Activated B cell treated with CpG ODN at 0.5 μM for 24 hours (primary cell): ENCODE data around the gene ARL10. TPM values are rescaled to one million over a fixed set of nuclear protein-coding genes. Genes with fewer than 3 reads are reported as not detected.
A peak's percentile ranks its signal among the peaks of the same experiment; 100 is the strongest.

ENCODE experiments used
- ATAC-seq: fragments of 200-7000 bp; cut with Tn5 transposase; one replicate; pipeline ENCODE4 v1.10.0; 2021; ENCODE audit warnings: low read depth, mild to moderate bottlenecking, moderate library complexity
- CTCF ChIA-PET: fragments of 350-600 bp; sonication (Branson Sonifier 250); formaldehyde crosslinking; loops from one replicate; lab custom pipeline; 2021; ENCODE audit warnings: antibody characterized with exemption; lab: Charles Lee
- POLR2A ChIA-PET: fragments of 350-600 bp; sonication (Branson Sonifier 250); formaldehyde crosslinking; loops from one replicate; lab custom pipeline; 2021; ENCODE audit warnings: antibody characterized with exemption; lab: Charles Lee
- DNase-seq: peaks from one replicate; pipeline ENCODE4 v3.0.0; 2022
- H3K27ac Mint-ChIP-seq: one replicate; pipeline ENCODE4 v1.8.0; 2020; ENCODE audit warnings: mixed read lengths
- H3K27me3 Mint-ChIP-seq: one replicate; pipeline ENCODE4 v1.8.0; 2021; ENCODE audit warnings: mixed read lengths
- H3K36me3 Mint-ChIP-seq: one replicate; pipeline ENCODE4 v1.8.0; 2021; ENCODE audit warnings: low read depth, mixed read lengths
- H3K4me1 Mint-ChIP-seq: one replicate; pipeline ENCODE4 v1.8.0; 2021; ENCODE audit warnings: mixed read lengths
- H3K4me3 Mint-ChIP-seq: one replicate; pipeline ENCODE4 v1.8.0; 2020; ENCODE audit warnings: mild to moderate bottlenecking, mixed read lengths
- H3K9me3 Mint-ChIP-seq: one replicate; pipeline ENCODE4 v1.8.0; 2020; ENCODE audit warnings: mixed read lengths
- CTCF ChIP-seq: fragments of 200-600 bp; IDR thresholded peaks from one replicate; pipeline ENCODE4 v1.8.0; 2022; ENCODE audit warnings: antibody characterized with exemption, mild to moderate bottlenecking
- intact Hi-C: fragments of 100-400 bp; cut with micrococcal nuclease; formaldehyde crosslinking; loops from one replicate; pipeline ENCODE4 v1.15.1; 2024
- total RNA-seq: library from RNA; stranded (reverse); gene quantifications from 2 replicates; pipeline ENCODE4 v1.2.3, GENCODE V29; 2022

The ARL10 gene
- total RNA-seq, 1 donor from 2014 or later: 14.3 TPM

GRCh38 chr5:176355400-176356178 lies 9.7 kb upstream of the ARL10 start:
- Mint-ChIP-seq H3K27ac (no peak overlapping the region), H3K36me3 (peaks cover 79% of the 10 kb centered on the region), H3K4me3 (no peak overlapping the region), H3K9me3 (no peaks in the 10 kb centered on the region), H3K4me1 (peaks cover 23% of the 10 kb centered on the region), H3K27me3 (no peaks in the 10 kb centered on the region)
- TF ChIP-seq CTCF: no peak
- DNase-seq (no peak), ATAC-seq (no peak)
- intact Hi-C loops: no loop called here
- ChIA-PET POLR2A (interaction anchor here (0.5 kb wide), 1 partner anchor 770 kb away, joined by 6 read pairs; no protein-coding TSS in a partner anchor), CTCF (interaction anchor here (1.3 kb wide), 1 partner anchor 12 kb away, joined by 3 read pairs; no protein-coding TSS in a partner anchor)

GRCh38 chr5:176356179-176356566 lies 9.1 kb upstream of the ARL10 start:
- ChIA-PET POLR2A (interaction anchor here (0.5 kb wide), 1 partner anchor 770 kb away, joined by 6 read pairs; no protein-coding TSS in a partner anchor), CTCF (interaction anchor here (1.3 kb wide), 1 partner anchor 13 kb away, joined by 3 read pairs; no protein-coding TSS in a partner anchor)
- TF ChIP-seq CTCF: no peak
- Mint-ChIP-seq H3K27me3 (no peaks in the 10 kb centered on the region), H3K4me1 (peaks cover 27% of the 10 kb centered on the region), H3K27ac (no peak overlapping the region), H3K36me3 (peaks cover 77% of the 10 kb centered on the region), H3K9me3 (no peaks in the 10 kb centered on the region), H3K4me3 (no peak overlapping the region)
- no peak for ATAC-seq
- DNase-seq: no peak
- intact Hi-C loops: no loop called here

GRCh38 chr5:176359658-176360057 lies 5.6 kb upstream of the ARL10 start:
- peaks cover 28% of the 10 kb centered on the region for H3K4me1 Mint-ChIP-seq
- peak overlapping the region; percentile 53 for H3K4me3 Mint-ChIP-seq
- H3K27ac Mint-ChIP-seq: peak overlapping the region; percentile 9
- POLR2A ChIA-PET: interaction anchor here (1.1 to 3.2 kb wide), 2 partner anchors 28 to 89 kb away, joined by 6 to 45 read pairs; partner anchors contain the start of genes HIGD2A and NOP16
- DNase-seq: no peak
- CTCF ChIA-PET: no interaction called here
- intact Hi-C loops: no loop called here
- no peaks in the 10 kb centered on the region for H3K27me3 Mint-ChIP-seq
- peaks cover 49% of the 10 kb centered on the region for H3K36me3 Mint-ChIP-seq
- TF ChIP-seq CTCF: no peak
- no peaks in the 10 kb centered on the region for H3K9me3 Mint-ChIP-seq
- ATAC-seq: no peak

- peaks cover 26% of the 10 kb centered on the region for H3K4me1 Mint-ChIP-seq
- ATAC-seq: no peak
- CTCF ChIA-PET: interaction anchor here (1.2 to 1.4 kb wide), 2 partner anchors 31 to 286 kb away, joined by 3 to 4 read pairs; no protein-coding TSS in a partner anchor
- DNase-seq: no peak
- intact Hi-C loops: loop anchor here (1.0 kb wide), 4 partner anchors 27 to 126 kb away; partner anchors contain the start of genes CLTB, FAF2, HIGD2A and NOP16
- POLR2A ChIA-PET: interaction anchor here (0.6 to 3.2 kb wide), 14 partner anchors 9 to 286 kb away, joined by 3 to 45 read pairs (median 6); partner anchors contain the start of genes FAF2, HIGD2A, NOP16 and RNF44
- H3K9me3 Mint-ChIP-seq: no peaks in the 10 kb centered on the region
- peaks cover 37% of the 10 kb centered on the region for H3K36me3 Mint-ChIP-seq
- peak overlapping the region; percentile 99 for H3K4me3 Mint-ChIP-seq
- TF ChIP-seq CTCF: no peak
- peak overlapping the region; percentile 98 for H3K27ac Mint-ChIP-seq
- H3K27me3 Mint-ChIP-seq: no peaks in the 10 kb centered on the region
These were observed 4.3 kb upstream of the ARL10 start for GRCh38 chr5:176360894-176361436.
